Calu3 (cell line): ENCODE results near the gene MXRA8. TPM values are rescaled to one million over a fixed set of nuclear protein-coding genes. Genes with fewer than 3 reads are reported as not detected.

Source experiments
- BruUV-seq: library from RNA; stranded (reverse); fragments of 400-500 nt; replicated peaks from 2 replicates; lab custom pipeline; 2021; lab: Mats Ljungman, UMichigan
- CTCF ChIA-PET: fragments of 300-600 bp; sonication (Branson Sonifier 250); formaldehyde crosslinking; loops from one replicate; lab custom pipeline; 2022; ENCODE audit warnings: antibody characterized with exemption; lab: Charles Lee
- DNase-seq: peaks from one replicate; pipeline ENCODE4 v3.0.0; 2022
- H3K27ac Mint-ChIP-seq: one replicate; pipeline ENCODE4 v1.8.0; 2022; ENCODE audit warnings: mixed read lengths; ENCODE audit not compliant: unreplicated experiment
- H3K27me3 Mint-ChIP-seq: one replicate; pipeline ENCODE4 v1.8.0; 2022; ENCODE audit warnings: mixed read lengths; ENCODE audit not compliant: unreplicated experiment
- H3K36me3 Mint-ChIP-seq: one replicate; pipeline ENCODE4 v1.8.0; 2022; ENCODE audit warnings: mild to moderate bottlenecking, moderate library complexity, mixed read lengths; ENCODE audit not compliant: insufficient read depth, unreplicated experiment
- H3K4me1 Mint-ChIP-seq: one replicate; pipeline ENCODE4 v1.8.0; 2022; ENCODE audit warnings: mild to moderate bottlenecking, low read depth, mixed read lengths; ENCODE audit not compliant: unreplicated experiment
- H3K4me3 Mint-ChIP-seq: one replicate; pipeline ENCODE4 v1.8.0; 2022; ENCODE audit warnings: mild to moderate bottlenecking, low read depth, moderate library complexity, mixed read lengths; ENCODE audit not compliant: unreplicated experiment
- H3K9me3 Mint-ChIP-seq: one replicate; pipeline ENCODE4 v1.8.0; 2022; ENCODE audit warnings: low read depth, mixed read lengths; ENCODE audit not compliant: unreplicated experiment
- intact Hi-C: fragments of 100-400 bp; cut with micrococcal nuclease; formaldehyde crosslinking; loops from one replicate; pipeline ENCODE4 v1.10.0; 2022; ENCODE audit not compliant: unreplicated experiment
- total RNA-seq: library from RNA; stranded (reverse); gene quantifications from 2 replicates; pipeline ENCODE4 v1.2.3, GENCODE V29; 2022
- TF ChIP-seq, protein P1 (sequence below): fragments of 200-600 bp; IDR thresholded peaks from one replicate; pipeline ENCODE4 v1.8.0; 2022; ENCODE audit warnings: antibody characterized with exemption; ENCODE audit not compliant: unreplicated experiment

MXRA8 gene
- total RNA-seq, 1 experiment from 2014 or later, result not detected

GRCh38 chr1:1340185-1340584 is 18.2 kb downstream of the MXRA8 start:
- intact Hi-C loops, result no loop called here
- Mint-ChIP-seq H3K27ac (no peak overlapping the region), H3K36me3 (peaks cover 54% of the 10 kb centered on the region), H3K27me3 (no peaks in the 10 kb centered on the region), H3K4me1 (peaks cover 14% of the 10 kb centered on the region), H3K9me3 (no peaks in the 10 kb centered on the region), H3K4me3 (no peak overlapping the region)
- TF ChIP-seq, protein P1, sequence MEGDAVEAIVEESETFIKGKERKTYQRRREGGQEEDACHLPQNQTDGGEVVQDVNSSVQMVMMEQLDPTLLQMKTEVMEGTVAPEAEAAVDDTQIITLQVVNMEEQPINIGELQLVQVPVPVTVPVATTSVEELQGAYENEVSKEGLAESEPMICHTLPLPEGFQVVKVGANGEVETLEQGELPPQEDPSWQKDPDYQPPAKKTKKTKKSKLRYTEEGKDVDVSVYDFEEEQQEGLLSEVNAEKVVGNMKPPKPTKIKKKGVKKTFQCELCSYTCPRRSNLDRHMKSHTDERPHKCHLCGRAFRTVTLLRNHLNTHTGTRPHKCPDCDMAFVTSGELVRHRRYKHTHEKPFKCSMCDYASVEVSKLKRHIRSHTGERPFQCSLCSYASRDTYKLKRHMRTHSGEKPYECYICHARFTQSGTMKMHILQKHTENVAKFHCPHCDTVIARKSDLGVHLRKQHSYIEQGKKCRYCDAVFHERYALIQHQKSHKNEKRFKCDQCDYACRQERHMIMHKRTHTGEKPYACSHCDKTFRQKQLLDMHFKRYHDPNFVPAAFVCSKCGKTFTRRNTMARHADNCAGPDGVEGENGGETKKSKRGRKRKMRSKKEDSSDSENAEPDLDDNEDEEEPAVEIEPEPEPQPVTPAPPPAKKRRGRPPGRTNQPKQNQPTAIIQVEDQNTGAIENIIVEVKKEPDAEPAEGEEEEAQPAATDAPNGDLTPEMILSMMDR, result no peak
- BruUV-seq, result no TSS peak
- CTCF ChIA-PET, result no interaction called here
- no peak for DNase-seq

DNA sequence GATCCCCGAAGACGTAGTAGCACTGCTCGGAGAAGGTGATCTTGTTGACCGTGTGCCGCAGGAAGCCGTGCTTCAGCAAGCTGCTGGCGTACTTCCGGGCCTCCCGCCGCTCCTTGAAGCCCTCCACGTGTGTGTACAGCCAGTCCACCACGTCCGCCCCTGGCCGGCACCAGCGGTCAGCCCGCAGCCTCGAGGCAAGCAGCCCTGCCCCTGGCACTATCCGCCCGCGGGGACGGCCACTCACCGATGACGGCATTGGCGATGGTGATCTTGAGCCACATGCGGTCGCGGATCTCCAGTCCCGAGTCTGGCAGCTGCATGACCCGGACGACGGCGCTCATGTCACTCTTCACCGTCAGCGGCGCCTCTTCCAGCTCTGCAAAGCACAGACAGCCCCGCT is 20.1 kb downstream of the MXRA8 start:
- peaks cover 9% of the 10 kb centered on the region for H3K4me1 Mint-ChIP-seq
- CTCF ChIA-PET, result no interaction called here
- no peaks in the 10 kb centered on the region for H3K27me3 Mint-ChIP-seq
- intact Hi-C loops, result no loop called here
- H3K9me3 Mint-ChIP-seq, result no peaks in the 10 kb centered on the region
- TF ChIP-seq, protein P1, result no peak
- DNase-seq, result no peak
- H3K27ac Mint-ChIP-seq, result no peak overlapping the region
- BruUV-seq, result no TSS peak
- H3K36me3 Mint-ChIP-seq, result peaks cover 52% of the 10 kb centered on the region
- no peak overlapping the region for H3K4me3 Mint-ChIP-seq

DNA sequence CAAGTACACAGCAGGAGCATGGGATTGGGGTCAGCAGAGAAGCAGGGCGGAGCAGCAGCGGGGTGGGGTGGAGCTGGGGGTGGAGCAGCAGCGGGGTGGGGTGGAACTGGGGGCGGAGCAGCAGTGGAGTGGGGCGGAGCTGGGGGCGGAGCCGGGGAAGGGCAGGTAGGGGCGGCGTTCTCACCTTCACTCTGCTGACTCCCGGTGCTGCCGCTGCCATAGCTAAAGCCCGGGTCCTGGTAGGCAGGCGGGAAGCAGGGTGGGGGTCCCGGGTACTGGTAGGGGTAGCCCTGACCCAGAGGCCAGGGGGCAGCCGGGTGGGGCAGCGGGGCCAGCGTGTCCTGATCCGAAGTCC is 20.6 kb downstream of the MXRA8 start:
- BruUV-seq, result no TSS peak
- CTCF ChIA-PET, result no interaction called here
- no peak for DNase-seq
- Mint-ChIP-seq H3K27ac (no peak overlapping the region), H3K4me3 (no peak overlapping the region), H3K9me3 (no peaks in the 10 kb centered on the region), H3K27me3 (no peaks in the 10 kb centered on the region), H3K36me3 (peaks cover 54% of the 10 kb centered on the region), H3K4me1 (peaks cover 4% of the 10 kb centered on the region)
- TF ChIP-seq, protein P1, result no peak
- intact Hi-C loops, result no loop called here

DNA sequence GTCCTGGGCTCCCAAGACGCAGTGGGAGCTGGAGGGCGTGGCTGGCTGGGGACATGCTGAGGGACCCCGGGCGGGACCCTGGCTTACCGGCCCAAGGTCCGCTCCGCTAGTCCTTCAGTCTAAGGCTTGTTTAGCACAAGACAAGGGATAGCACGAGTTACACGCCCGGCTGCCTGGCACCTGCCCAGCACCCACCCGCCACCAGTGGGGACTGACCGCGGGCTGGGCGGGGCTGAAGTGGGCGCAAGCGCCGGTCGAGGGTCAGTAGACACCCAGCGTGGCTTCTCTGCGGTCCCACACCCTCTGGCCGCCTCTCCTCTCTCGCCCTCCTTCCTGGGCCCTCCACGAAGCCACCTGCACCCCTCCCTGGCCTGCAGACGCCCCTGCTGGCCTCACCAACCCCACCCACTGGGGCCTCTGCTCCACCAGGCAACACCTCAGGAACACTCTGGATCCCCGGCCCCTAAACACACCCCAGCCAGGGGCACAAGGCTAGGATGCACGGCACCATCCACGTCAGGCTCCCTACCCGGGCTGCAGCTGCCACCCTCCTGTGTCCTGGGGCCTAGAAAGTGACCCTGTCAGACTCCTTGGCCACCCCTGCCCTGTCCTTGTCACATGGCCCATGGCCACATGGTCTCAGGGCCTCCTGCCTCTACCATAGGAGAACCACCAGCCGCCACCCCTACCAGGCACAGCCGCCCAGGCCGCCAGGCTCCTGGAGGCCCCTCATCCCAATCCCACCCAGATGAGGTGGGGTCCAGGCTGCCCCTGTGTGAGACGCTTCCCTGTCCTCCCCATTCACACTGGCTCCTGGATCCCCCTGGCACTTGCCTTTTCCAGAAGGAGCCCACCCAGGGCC is 21.2 kb downstream of the MXRA8 start:
- Mint-ChIP-seq H3K4me1 (no peaks in the 10 kb centered on the region), H3K9me3 (no peaks in the 10 kb centered on the region), H3K36me3 (peaks cover 60% of the 10 kb centered on the region), H3K4me3 (no peak overlapping the region), H3K27ac (no peak overlapping the region), H3K27me3 (no peaks in the 10 kb centered on the region)
- no peak for DNase-seq
- BruUV-seq, result no TSS peak
- TF ChIP-seq, protein P1, result no peak
- CTCF ChIA-PET, result no interaction called here
- intact Hi-C loops, result no loop called here
